HepG2 (cell line): ENCODE data around the gene P3H3. TPM values are rescaled to one million over a fixed set of nuclear protein-coding genes. Genes with fewer than 3 reads are reported as not detected.

Source experiments
- ARID5B ChIP-seq: IDR thresholded peaks from 2 replicates; pipeline ENCODE4 v1.4.0; 2020; ENCODE audit warnings: mild to moderate bottlenecking, missing genetic modification reagents
- CHD2 ChIP-seq: IDR thresholded peaks from 2 replicates; pipeline ENCODE4 v1.6.1; 2011; ENCODE audit warnings: low read depth, low read length, improper control_type of control experiment
- PRMT3 ChIP-seq: sonication (generic); formaldehyde crosslinking; IDR thresholded peaks from 2 replicates; pipeline ENCODE4 v1.8.1; 2022; ENCODE audit warnings: low read depth, mild to moderate bottlenecking, moderate library complexity, missing genetic modification reagents, borderline replicate concordance
- SAP130 ChIP-seq: IDR thresholded peaks from 2 replicates; pipeline ENCODE4 v1.6.1; 2016; ENCODE audit warnings: low read depth
- ZNF850 ChIP-seq: sonication (generic); formaldehyde crosslinking; conservative IDR thresholded peaks from 2 replicates; pipeline ENCODE4 v1.9.0; 2021; ENCODE audit warnings: mild to moderate bottlenecking, missing genetic modification reagents
- polyA plus RNA-seq, 8 experiments: library from polyadenylated mRNA; depleted of rRNA in 3 of 8; stranded (reverse) in 7 of 8; unstranded in 1 of 8; fragments of >200 nt; fragmentation: Illumina TruSeq in 4 of 8; extraction: Trizol in 4 of 8; gene quantifications; 2 replicates each; pipeline versions ENCODE4 v1.2.1 to v1.2.3, GENCODE V29; 2011 to 2016; ENCODE audit warnings: low read depth in 4 of 8, missing spikeins in 1 of 8, mixed read lengths in 1 of 8; ENCODE audit not compliant: insufficient read depth in 1 of 8
- total RNA-seq, 5 experiments: library from RNA; depleted of rRNA; stranded (reverse); fragments of >200 nt; fragmentation: Illumina TruSeq; extraction: Trizol; gene quantifications; 2 replicates each; pipeline ENCODE4 v1.2.3, GENCODE V29; 2016; ENCODE audit warnings: low read depth in 1 of 5
- TF ChIP-seq, protein P1 (sequence below): sonication (generic); formaldehyde crosslinking; IDR thresholded peaks from 2 replicates; pipeline ENCODE4 v1.4.0; 2020; ENCODE audit warnings: missing genetic modification reagents, borderline replicate concordance
- TF ChIP-seq, protein P2 (sequence below), 2 experiments: fragments of 450-650 bp in 1 of 2; sonication (generic) in 1 of 2; formaldehyde crosslinking in 1 of 2; IDR thresholded peaks; 2 replicates each; pipeline versions ENCODE4 v1.6.1 to v1.8.0; 2016 to 2022; ENCODE audit warnings: antibody characterized with exemption in 1 of 2, mild to moderate bottlenecking in 1 of 2, missing genetic modification reagents in 1 of 2

P3H3 gene
- total and polyA plus RNA-seq, 2 of the 13 experiments (the other 11 are each of a cell fraction or from before 2014, with no cell fraction given), result 20.1 to 20.5 TPM

GRCh38 chr12:6851153-6851920 lies 23.1 kb downstream of the P3H3 start, which contains the start of gene CDCA3 (continued):
- TF ChIP-seq, protein P1, sequence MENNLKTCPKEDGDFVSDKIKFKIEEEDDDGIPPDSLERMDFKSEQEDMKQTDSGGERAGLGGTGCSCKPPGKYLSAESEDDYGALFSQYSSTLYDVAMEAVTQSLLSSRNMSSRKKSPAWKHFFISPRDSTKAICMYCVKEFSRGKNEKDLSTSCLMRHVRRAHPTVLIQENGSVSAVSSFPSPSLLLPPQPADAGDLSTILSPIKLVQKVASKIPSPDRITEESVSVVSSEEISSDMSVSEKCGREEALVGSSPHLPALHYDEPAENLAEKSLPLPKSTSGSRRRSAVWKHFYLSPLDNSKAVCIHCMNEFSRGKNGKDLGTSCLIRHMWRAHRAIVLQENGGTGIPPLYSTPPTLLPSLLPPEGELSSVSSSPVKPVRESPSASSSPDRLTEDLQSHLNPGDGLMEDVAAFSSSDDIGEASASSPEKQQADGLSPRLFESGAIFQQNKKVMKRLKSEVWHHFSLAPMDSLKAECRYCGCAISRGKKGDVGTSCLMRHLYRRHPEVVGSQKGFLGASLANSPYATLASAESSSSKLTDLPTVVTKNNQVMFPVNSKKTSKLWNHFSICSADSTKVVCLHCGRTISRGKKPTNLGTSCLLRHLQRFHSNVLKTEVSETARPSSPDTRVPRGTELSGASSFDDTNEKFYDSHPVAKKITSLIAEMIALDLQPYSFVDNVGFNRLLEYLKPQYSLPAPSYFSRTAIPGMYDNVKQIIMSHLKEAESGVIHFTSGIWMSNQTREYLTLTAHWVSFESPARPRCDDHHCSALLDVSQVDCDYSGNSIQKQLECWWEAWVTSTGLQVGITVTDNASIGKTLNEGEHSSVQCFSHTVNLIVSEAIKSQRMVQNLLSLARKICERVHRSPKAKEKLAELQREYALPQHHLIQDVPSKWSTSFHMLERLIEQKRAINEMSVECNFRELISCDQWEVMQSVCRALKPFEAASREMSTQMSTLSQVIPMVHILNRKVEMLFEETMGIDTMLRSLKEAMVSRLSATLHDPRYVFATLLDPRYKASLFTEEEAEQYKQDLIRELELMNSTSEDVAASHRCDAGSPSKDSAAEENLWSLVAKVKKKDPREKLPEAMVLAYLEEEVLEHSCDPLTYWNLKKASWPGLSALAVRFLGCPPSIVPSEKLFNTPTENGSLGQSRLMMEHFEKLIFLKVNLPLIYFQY (CRISPR knock-in tag), result no peak
- no peak for TF ChIP-seq PRMT3
- peak; percentile 68; the same call in 1 of the 2 replicates for TF ChIP-seq CHD2
- TF ChIP-seq, protein P2, sequence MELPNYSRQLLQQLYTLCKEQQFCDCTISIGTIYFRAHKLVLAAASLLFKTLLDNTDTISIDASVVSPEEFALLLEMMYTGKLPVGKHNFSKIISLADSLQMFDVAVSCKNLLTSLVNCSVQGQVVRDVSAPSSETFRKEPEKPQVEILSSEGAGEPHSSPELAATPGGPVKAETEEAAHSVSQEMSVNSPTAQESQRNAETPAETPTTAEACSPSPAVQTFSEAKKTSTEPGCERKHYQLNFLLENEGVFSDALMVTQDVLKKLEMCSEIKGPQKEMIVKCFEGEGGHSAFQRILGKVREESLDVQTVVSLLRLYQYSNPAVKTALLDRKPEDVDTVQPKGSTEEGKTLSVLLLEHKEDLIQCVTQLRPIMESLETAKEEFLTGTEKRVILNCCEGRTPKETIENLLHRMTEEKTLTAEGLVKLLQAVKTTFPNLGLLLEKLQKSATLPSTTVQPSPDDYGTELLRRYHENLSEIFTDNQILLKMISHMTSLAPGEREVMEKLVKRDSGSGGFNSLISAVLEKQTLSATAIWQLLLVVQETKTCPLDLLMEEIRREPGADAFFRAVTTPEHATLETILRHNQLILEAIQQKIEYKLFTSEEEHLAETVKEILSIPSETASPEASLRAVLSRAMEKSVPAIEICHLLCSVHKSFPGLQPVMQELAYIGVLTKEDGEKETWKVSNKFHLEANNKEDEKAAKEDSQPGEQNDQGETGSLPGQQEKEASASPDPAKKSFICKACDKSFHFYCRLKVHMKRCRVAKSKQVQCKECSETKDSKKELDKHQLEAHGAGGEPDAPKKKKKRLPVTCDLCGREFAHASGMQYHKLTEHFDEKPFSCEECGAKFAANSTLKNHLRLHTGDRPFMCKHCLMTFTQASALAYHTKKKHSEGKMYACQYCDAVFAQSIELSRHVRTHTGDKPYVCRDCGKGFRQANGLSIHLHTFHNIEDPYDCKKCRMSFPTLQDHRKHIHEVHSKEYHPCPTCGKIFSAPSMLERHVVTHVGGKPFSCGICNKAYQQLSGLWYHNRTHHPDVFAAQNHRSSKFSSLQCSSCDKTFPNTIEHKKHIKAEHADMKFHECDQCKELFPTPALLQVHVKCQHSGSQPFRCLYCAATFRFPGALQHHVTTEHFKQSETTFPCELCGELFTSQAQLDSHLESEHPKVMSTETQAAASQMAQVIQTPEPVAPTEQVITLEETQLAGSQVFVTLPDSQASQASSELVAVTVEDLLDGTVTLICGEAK (IDR thresholded peaks at IDR 0.05), result no peak
- TF ChIP-seq, protein P2 (CRISPR knock-in tag; IDR thresholded peaks at IDR 0.05), result no peak
- no peak for TF ChIP-seq ARID5B (CRISPR knock-in tag)
- peak; percentile 96 for TF ChIP-seq SAP130 (CRISPR knock-in tag)
- TF ChIP-seq ZNF850 (CRISPR knock-in tag), result no peak
